ENCODE results near the gene NR2F1-AS1. TPM values are rescaled to one million over a fixed set of nuclear protein-coding genes. Genes with fewer than 3 reads are reported as not detected.

Gene NR2F1-AS1
- total RNA-seq, 6 experiments from 2014 or later, result 22.9 to 26.2 (median 24.8) TPM

GRCh38 chr5:93384026-93384425 is 197.0 kb downstream of the NR2F1-AS1 start:
- no peaks in the 10 kb centered on the region for H3K9me3 Mint-ChIP-seq
- peaks cover 18% of the 10 kb centered on the region for H3K4me1 Mint-ChIP-seq (ENCODE audit: low read depth)
- no peak overlapping the region for H3K27ac Mint-ChIP-seq
- 0 out of 2 replicates have a peak, but pooled peaks cover 2% of the 10 kb centered on the region for H3K27me3 Mint-ChIP-seq (ENCODE audit: insufficient read depth)
- no peaks in the 10 kb centered on the region for H3K36me3 Mint-ChIP-seq (ENCODE audit: low read depth)
- no peak for DNase-seq
- no peak overlapping the region for H3K4me3 Mint-ChIP-seq
- no peak for TF ChIP-seq CTCF (IDR thresholded peaks at IDR 0.05)

GRCh38 chr5:93382188-93382825 is 198.7 kb downstream of the NR2F1-AS1 start:
- Mint-ChIP-seq H3K4me1 (ENCODE audit: low read depth) (peaks cover 33% of the 10 kb centered on the region), H3K27ac (no peak overlapping the region), H3K4me3 (no peak overlapping the region)

GRCh38 chr5:93381057-93381456 is 200.0 kb downstream of the NR2F1-AS1 start:
- no peaks in the 10 kb centered on the region for H3K36me3 Mint-ChIP-seq (ENCODE audit: low read depth)

More at GRCh38 chr5:93382188-93382825, 198.7 kb downstream of the NR2F1-AS1 start:
- no peak for DNase-seq
- no peak for TF ChIP-seq CTCF (IDR thresholded peaks at IDR 0.05)
- Mint-ChIP-seq H3K9me3 (no peaks in the 10 kb centered on the region), H3K36me3 (ENCODE audit: low read depth) (no peaks in the 10 kb centered on the region), H3K27me3 (ENCODE audit: insufficient read depth) (no peaks in the 10 kb centered on the region)

GRCh38 chr5:93378073-93378472 is 202.9 kb downstream of the NR2F1-AS1 start:
- H3K36me3 Mint-ChIP-seq (ENCODE audit: low read depth), result peaks cover 7% of the 10 kb centered on the region; the same call in 1 of the 2 replicates
- H3K9me3 Mint-ChIP-seq, result no peaks in the 10 kb centered on the region; the same call in 1 of the 2 replicates
- H3K27me3 Mint-ChIP-seq (ENCODE audit: insufficient read depth), result no peaks in the 10 kb centered on the region; the same call in 1 of the 2 replicates
- peak overlapping the region; percentile 66 for H3K27ac Mint-ChIP-seq
- peak; percentile 70 for DNase-seq
- H3K4me3 Mint-ChIP-seq, result peak overlapping the region; percentile 5; the same call in 1 of the 2 replicates
- no peak for TF ChIP-seq CTCF (IDR thresholded peaks at IDR 0.05)
- peaks cover 32% of the 10 kb centered on the region for H3K4me1 Mint-ChIP-seq (ENCODE audit: low read depth)

More at GRCh38 chr5:93381057-93381456, 200.0 kb downstream of the NR2F1-AS1 start:
- Mint-ChIP-seq H3K4me3 (no peak overlapping the region), H3K27ac (no peak overlapping the region), H3K4me1 (ENCODE audit: low read depth) (peaks cover 33% of the 10 kb centered on the region), H3K9me3 (no peaks in the 10 kb centered on the region), H3K27me3 (ENCODE audit: insufficient read depth) (no peaks in the 10 kb centered on the region)
- DNase-seq, result no peak
- TF ChIP-seq CTCF (IDR thresholded peaks at IDR 0.05), result no peak

GRCh38 chr5:93371893-93372292 is 209.1 kb downstream of the NR2F1-AS1 start:
- H3K27me3 Mint-ChIP-seq (ENCODE audit: insufficient read depth), result no peaks in the 10 kb centered on the region; the same call in 1 of the 2 replicates
- H3K36me3 Mint-ChIP-seq (ENCODE audit: low read depth), result peaks cover 7% of the 10 kb centered on the region; the same call in 1 of the 2 replicates
- H3K4me3 Mint-ChIP-seq, result no peak overlapping the region
- no peak overlapping the region for H3K27ac Mint-ChIP-seq
- no peaks in the 10 kb centered on the region; the same call in 1 of the 2 replicates for H3K9me3 Mint-ChIP-seq
- H3K4me1 Mint-ChIP-seq (ENCODE audit: low read depth), result 0 out of 2 replicates have a peak, but pooled peaks cover 5% of the 10 kb centered on the region
- no peak for TF ChIP-seq CTCF (IDR thresholded peaks at IDR 0.05)
- DNase-seq, result no peak

Data from HFFc6 (cell line).